Measurements from ENCODE around the gene DPEP1.

DPEP1 gene

DNA sequence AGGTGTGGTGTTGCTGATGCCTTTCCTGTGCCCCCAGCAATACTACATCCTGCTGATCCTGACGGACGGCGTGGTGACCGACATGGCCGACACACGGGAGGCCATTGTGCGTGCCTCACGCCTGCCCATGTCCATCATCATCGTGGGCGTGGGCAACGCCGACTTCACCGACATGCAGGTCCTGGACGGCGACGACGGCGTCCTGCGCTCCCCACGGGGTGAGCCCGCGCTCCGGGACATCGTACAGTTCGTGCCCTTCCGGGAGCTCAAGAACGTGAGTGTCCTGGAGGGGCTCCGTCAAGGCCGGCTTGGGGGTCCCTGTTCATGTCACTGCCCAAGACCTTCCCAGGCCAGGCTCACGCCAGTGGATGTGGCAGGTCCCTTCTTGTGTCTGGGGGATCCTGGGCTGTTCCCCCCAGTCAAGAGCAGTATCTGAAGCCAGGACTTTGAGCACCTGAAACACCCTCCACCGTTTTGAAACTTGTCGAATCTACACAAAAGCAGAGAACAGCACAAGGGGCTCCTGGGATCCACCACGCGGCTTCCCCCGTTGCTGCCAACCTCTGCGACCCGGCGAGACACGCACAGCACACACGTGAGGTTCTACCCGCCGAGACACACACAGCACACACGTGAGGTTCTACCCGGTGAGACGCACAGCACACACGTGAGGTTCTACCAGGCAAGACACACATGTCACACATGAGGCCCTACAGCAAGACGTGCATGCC is 17.9 kb upstream of the DPEP1 start:
- DNase-seq (ENCODE audit: low read depth): no peak
- TF ChIP-seq, protein P1, sequence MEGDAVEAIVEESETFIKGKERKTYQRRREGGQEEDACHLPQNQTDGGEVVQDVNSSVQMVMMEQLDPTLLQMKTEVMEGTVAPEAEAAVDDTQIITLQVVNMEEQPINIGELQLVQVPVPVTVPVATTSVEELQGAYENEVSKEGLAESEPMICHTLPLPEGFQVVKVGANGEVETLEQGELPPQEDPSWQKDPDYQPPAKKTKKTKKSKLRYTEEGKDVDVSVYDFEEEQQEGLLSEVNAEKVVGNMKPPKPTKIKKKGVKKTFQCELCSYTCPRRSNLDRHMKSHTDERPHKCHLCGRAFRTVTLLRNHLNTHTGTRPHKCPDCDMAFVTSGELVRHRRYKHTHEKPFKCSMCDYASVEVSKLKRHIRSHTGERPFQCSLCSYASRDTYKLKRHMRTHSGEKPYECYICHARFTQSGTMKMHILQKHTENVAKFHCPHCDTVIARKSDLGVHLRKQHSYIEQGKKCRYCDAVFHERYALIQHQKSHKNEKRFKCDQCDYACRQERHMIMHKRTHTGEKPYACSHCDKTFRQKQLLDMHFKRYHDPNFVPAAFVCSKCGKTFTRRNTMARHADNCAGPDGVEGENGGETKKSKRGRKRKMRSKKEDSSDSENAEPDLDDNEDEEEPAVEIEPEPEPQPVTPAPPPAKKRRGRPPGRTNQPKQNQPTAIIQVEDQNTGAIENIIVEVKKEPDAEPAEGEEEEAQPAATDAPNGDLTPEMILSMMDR (IDR thresholded peaks at IDR 0.05; ENCODE audit: insufficient read depth, low read depth, low read length, missing control alignments): no peak
- H3K4me3 ChIP-seq (ENCODE audit: low read depth, low read length): no peak overlapping the region

DNA sequence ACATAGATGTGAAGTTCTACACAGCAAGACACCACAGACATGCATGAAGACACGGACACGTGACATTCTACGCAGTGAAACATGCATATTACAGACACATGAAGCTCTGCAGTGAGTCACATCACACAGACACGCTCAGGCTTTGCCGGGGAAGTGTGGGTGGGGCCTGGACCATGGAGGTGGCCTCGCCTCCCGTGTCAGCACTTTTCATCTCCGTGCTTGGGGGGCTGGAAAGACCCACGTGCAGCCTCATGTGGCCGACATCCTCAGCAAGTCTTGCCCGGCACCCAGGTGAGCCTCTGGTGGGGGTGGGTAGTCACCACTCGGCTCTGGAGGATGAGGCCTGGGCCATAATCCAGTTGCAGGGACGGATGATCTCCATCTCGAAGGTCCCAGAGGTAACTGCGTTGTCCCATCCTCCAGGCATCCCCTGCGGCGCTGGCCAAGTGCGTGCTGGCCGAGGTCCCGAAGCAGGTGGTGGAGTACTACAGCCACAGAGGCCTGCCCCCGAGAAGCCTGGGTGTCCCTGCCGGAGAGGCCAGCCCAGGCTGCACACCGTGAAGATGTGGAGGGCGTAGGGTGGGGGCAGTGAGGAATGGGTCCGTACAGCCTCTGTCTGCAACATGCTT is 17.3 kb upstream of the DPEP1 start:
- no peak for DNase-seq (ENCODE audit: low read depth)
- no peak overlapping the region for H3K4me3 ChIP-seq (ENCODE audit: low read depth, low read length)
- TF ChIP-seq, protein P1 (IDR thresholded peaks at IDR 0.05; ENCODE audit: insufficient read depth, low read depth, low read length, missing control alignments): no peak

DNA sequence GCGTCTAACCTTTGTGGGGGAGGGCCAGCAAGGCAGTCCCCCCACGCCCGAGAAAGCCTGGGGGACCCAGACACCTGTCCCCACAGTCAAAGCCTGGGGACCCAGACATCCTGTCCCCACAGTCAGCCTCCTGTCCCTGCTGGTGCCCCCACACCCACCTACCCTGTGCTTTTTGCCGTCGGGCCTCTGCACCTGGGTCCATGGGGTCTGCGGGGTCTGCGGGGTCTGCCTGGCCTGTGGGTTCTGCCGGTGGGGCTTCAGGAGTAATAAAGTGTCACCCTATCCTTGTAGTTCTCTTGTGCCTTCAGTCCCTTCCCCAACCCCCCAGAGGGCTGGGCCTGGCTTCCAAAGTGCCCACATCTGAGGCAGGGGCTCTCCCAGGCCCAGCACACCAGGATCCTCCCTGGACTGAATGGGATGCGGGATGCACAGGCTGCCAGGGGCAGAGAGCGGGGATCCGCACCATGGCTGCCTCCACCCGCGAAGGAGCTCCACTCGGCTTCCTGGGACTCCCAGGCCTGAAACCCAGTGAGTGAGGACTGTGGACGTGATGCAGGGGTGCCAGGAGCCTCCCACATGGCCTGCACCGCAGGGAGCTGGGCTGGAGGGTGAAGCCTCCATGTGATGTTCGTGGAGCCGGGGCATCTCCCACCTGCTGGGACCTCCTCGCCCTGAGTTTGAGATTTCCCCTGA is 16.3 kb upstream of the DPEP1 start:
- no peak for DNase-seq (ENCODE audit: low read depth)
- H3K4me3 ChIP-seq (ENCODE audit: low read depth, low read length): no peak overlapping the region
- TF ChIP-seq, protein P1 (IDR thresholded peaks at IDR 0.05; ENCODE audit: insufficient read depth, low read depth, low read length, missing control alignments): no peak

DNA sequence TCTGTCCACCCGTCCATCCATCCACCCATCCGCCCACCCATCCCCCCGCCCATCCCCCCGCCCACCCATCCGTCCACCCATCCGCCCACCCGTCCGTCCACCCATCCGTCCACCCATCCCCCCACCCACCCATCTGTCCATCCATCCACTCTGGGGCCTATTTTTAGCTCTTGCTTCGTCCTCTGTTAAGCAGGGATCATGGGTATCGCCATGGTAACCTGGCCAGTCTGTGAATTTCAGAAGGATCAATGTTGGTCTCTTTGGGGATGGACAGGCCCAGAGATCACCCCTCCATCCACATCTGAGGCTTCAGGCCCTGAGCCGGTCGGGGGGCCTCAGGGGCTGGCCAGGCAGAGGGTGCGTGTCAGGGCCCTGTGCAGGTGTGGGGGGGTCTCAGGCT is 15.2 kb upstream of the DPEP1 start:
- H3K4me3 ChIP-seq (ENCODE audit: low read depth, low read length): no peak overlapping the region
- TF ChIP-seq, protein P1 (IDR thresholded peaks at IDR 0.05; ENCODE audit: insufficient read depth, low read depth, low read length, missing control alignments): no peak
- DNase-seq (ENCODE audit: low read depth): peak; percentile 39

DNA sequence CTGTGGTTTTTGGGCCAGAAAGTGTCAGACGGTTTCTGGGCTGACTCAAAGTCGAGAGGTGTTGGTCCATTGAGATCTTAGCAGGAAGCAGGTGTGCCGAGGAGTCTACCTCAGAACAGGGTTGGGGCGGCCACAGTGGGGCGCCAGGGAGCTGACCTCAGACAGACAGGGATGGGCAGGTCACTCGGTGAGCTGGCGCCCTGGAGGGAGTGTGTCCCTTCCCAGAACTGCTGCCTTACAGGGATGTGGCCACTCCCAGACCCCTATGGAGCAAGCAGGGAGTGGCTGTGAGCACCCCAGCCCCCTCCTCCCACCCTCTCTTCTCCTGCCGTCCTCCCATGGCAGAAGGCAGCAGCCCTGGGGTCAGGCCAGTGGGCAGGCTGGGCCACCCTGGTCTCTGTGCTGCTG is 14.0 kb upstream of the DPEP1 start:
- TF ChIP-seq, protein P1 (IDR thresholded peaks at IDR 0.05; ENCODE audit: insufficient read depth, low read depth, low read length, missing control alignments): peak; percentile 41
- no peak overlapping the region for H3K4me3 ChIP-seq (ENCODE audit: low read depth, low read length)
- peak; percentile 58 for DNase-seq (ENCODE audit: low read depth)

DNA sequence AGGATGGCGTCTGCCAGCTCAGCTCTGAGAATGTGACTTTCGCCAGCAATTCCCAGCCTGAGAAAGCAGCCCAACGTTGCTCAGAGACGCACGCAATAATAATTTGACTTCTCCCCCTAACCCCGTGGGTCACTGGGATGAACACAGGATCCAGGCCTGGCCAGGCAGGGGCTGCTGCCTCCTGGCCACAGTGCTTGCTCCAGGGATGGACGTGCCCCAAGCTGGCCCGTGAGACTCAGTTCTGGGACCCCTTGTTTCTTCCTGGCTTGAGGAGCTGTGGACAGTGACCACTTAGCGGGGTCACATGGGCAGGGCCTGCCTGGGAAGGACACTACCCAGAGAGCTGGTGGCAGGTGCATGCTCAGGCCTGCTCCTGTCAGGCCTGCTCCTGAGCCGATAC is 13.5 kb upstream of the DPEP1 start:
- TF ChIP-seq, protein P1 (IDR thresholded peaks at IDR 0.05; ENCODE audit: insufficient read depth, low read depth, low read length, missing control alignments): no peak
- no peak for DNase-seq (ENCODE audit: low read depth)
- H3K4me3 ChIP-seq (ENCODE audit: low read depth, low read length): no peak overlapping the region
